ENCODE results near the gene GCN1.

GRCh38 chr12:120140603-120141002 is 53.9 kb downstream of the GCN1 start:
- TF ChIP-seq, protein P1, sequence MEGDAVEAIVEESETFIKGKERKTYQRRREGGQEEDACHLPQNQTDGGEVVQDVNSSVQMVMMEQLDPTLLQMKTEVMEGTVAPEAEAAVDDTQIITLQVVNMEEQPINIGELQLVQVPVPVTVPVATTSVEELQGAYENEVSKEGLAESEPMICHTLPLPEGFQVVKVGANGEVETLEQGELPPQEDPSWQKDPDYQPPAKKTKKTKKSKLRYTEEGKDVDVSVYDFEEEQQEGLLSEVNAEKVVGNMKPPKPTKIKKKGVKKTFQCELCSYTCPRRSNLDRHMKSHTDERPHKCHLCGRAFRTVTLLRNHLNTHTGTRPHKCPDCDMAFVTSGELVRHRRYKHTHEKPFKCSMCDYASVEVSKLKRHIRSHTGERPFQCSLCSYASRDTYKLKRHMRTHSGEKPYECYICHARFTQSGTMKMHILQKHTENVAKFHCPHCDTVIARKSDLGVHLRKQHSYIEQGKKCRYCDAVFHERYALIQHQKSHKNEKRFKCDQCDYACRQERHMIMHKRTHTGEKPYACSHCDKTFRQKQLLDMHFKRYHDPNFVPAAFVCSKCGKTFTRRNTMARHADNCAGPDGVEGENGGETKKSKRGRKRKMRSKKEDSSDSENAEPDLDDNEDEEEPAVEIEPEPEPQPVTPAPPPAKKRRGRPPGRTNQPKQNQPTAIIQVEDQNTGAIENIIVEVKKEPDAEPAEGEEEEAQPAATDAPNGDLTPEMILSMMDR (optimal IDR thresholded peaks at IDR 0.05 in 1 of 3, IDR thresholded peaks at IDR 0.05 in 1 of 3, conservative IDR thresholded peaks at IDR 0.05 in 1 of 3; ENCODE audit: extremely low read depth in 1 of 3, insufficient read depth in 2 of 3, low read length in 3 of 3): no peak
- no peak for TF ChIP-seq EZH2 (IDR thresholded peaks at IDR 0.05; ENCODE audit: low read length)
